Natural killer cell treated with Interleukin-12 subunit alpha and Interleukin-12 subunit beta and Interleukin-15 and Interleukin-18, amount 100 ng/mL, for 72 hours (primary cell): ENCODE data around the gene MAGI1. TPM values are rescaled to one million over a fixed set of nuclear protein-coding genes. Genes with fewer than 3 reads are reported as not detected.
A peak's percentile ranks its signal among the peaks of the same experiment; 100 is the strongest.

Source experiments
- ATAC-seq, 2 donors: fragments of 150-1000 bp; cut with Tn5 transposase in 1 of 2; sonication (Bioruptor Pico), chemical (Tn5 transposase) in 1 of 2; 2 replicates each; pipeline ENCODE4 v1.10.0; 2021
- DNase-seq: peaks from one replicate; pipeline ENCODE4 v3.0.0; 2022; ENCODE audit warnings: low spot score
- H3K27ac Mint-ChIP-seq, 2 donors: 1 replicate in 1 of 2; 2 replicates in 1 of 2; pipeline ENCODE4 v1.8.0; 2022; ENCODE audit warnings: mixed read lengths in 2 of 2, mild to moderate bottlenecking in 1 of 2, moderate library complexity in 1 of 2
- H3K27me3 Mint-ChIP-seq, 2 donors: 1 replicate in 1 of 2; 2 replicates in 1 of 2; pipeline ENCODE4 v1.8.0; 2022; ENCODE audit warnings: mixed read lengths in 2 of 2
- H3K36me3 Mint-ChIP-seq: one replicate; pipeline ENCODE4 v1.8.0; 2022; ENCODE audit warnings: mixed read lengths
- H3K4me1 Mint-ChIP-seq, 2 donors: 1 replicate in 1 of 2; 2 replicates in 1 of 2; pipeline ENCODE4 v1.8.0; 2022; ENCODE audit warnings: low read depth in 2 of 2, mixed read lengths in 2 of 2, mild to moderate bottlenecking in 1 of 2
- H3K4me3 Mint-ChIP-seq: one replicate; pipeline ENCODE4 v1.8.0; 2022; ENCODE audit warnings: mixed read lengths
- H3K9me3 Mint-ChIP-seq: 2 replicates; pipeline ENCODE4 v1.8.0; 2022; ENCODE audit warnings: mixed read lengths
- total RNA-seq, 2 donors: library from RNA; stranded (reverse); gene quantifications; one replicate each; pipeline ENCODE4 v1.2.3, GENCODE V29; 2022

MAGI1 gene
- total RNA-seq, 2 donors from 2014 or later, result not detected

GRCh38 chr3:65758438-65758837 lies 280.3 kb downstream of the MAGI1 start:
- ATAC-seq (no peak), DNase-seq (no peak)
- no peaks in the 10 kb centered on the region for H3K36me3 Mint-ChIP-seq
- H3K4me3 Mint-ChIP-seq, result no peak overlapping the region
- no peaks in the 10 kb centered on the region for H3K4me1 Mint-ChIP-seq
- no peaks in the 10 kb centered on the region for H3K9me3 Mint-ChIP-seq
- no peaks in the 10 kb centered on the region for H3K27me3 Mint-ChIP-seq
- no peak overlapping the region for H3K27ac Mint-ChIP-seq

GRCh38 chr3:65752636-65753035 lies 286.1 kb downstream of the MAGI1 start:
- no peaks in the 10 kb centered on the region for H3K9me3 Mint-ChIP-seq
- H3K36me3 Mint-ChIP-seq, result no peaks in the 10 kb centered on the region
- H3K4me1 Mint-ChIP-seq, result no peaks in the 10 kb centered on the region
- H3K27me3 Mint-ChIP-seq, result no peaks in the 10 kb centered on the region
- DNase-seq, result no peak
- H3K4me3 Mint-ChIP-seq, result no peak overlapping the region
- H3K27ac Mint-ChIP-seq, result no peak overlapping the region
- ATAC-seq, result no peak

- no peak overlapping the region for H3K4me3 Mint-ChIP-seq
- H3K9me3 Mint-ChIP-seq, result no peaks in the 10 kb centered on the region
- no peaks in the 10 kb centered on the region for H3K27me3 Mint-ChIP-seq
- no peaks in the 10 kb centered on the region for H3K36me3 Mint-ChIP-seq
- H3K27ac Mint-ChIP-seq, result no peak overlapping the region
- no peaks in the 10 kb centered on the region for H3K4me1 Mint-ChIP-seq
- DNase-seq (no peak), ATAC-seq (no peak)
These were observed 287.5 kb downstream of the MAGI1 start for GRCh38 chr3:65751123-65751700.

- no peak overlapping the region for H3K27ac Mint-ChIP-seq
- no peaks in the 10 kb centered on the region for H3K36me3 Mint-ChIP-seq
- no peaks in the 10 kb centered on the region for H3K4me1 Mint-ChIP-seq
These were observed 289.7 kb downstream of the MAGI1 start for GRCh38 chr3:65749066-65749465.

GRCh38 chr3:65748326-65748725 lies 290.4 kb downstream of the MAGI1 start:
- Mint-ChIP-seq H3K27me3 (no peaks in the 10 kb centered on the region), H3K9me3 (no peaks in the 10 kb centered on the region), H3K4me1 (no peaks in the 10 kb centered on the region), H3K4me3 (no peak overlapping the region), H3K27ac (no peak overlapping the region), H3K36me3 (no peaks in the 10 kb centered on the region)
- ATAC-seq (no peak), DNase-seq (no peak)

More at GRCh38 chr3:65749066-65749465, 289.7 kb downstream of the MAGI1 start:
- no peak for DNase-seq
- Mint-ChIP-seq H3K9me3 (no peaks in the 10 kb centered on the region), H3K4me3 (no peak overlapping the region), H3K27me3 (no peaks in the 10 kb centered on the region)
- no peak for ATAC-seq

GRCh38 chr3:65746848-65747247 lies 291.9 kb downstream of the MAGI1 start:
- Mint-ChIP-seq H3K4me3 (no peak overlapping the region), H3K4me1 (no peaks in the 10 kb centered on the region), H3K36me3 (no peaks in the 10 kb centered on the region), H3K9me3 (peaks cover 3% of the 10 kb centered on the region), H3K27me3 (no peaks in the 10 kb centered on the region), H3K27ac (no peak overlapping the region)
- no peak for ATAC-seq
- DNase-seq, result no peak

GRCh38 chr3:65745306-65745705 lies 293.4 kb downstream of the MAGI1 start:
- H3K4me1 Mint-ChIP-seq, result no peaks in the 10 kb centered on the region
- peaks cover 3% of the 10 kb centered on the region for H3K9me3 Mint-ChIP-seq
- H3K4me3 Mint-ChIP-seq, result no peak overlapping the region
- no peak overlapping the region for H3K27ac Mint-ChIP-seq
- no peaks in the 10 kb centered on the region for H3K36me3 Mint-ChIP-seq
- no peaks in the 10 kb centered on the region for H3K27me3 Mint-ChIP-seq
- DNase-seq, result no peak
- no peak for ATAC-seq

- ATAC-seq, result no peak
These were observed 295.8 kb downstream of the MAGI1 start for GRCh38 chr3:65742914-65743313.

GRCh38 chr3:65741540-65741939 lies 297.2 kb downstream of the MAGI1 start:
- no peaks in the 10 kb centered on the region for H3K27me3 Mint-ChIP-seq
- DNase-seq (no peak), ATAC-seq (no peak)

More at GRCh38 chr3:65742914-65743313, 295.8 kb downstream of the MAGI1 start:
- Mint-ChIP-seq H3K4me1 (no peaks in the 10 kb centered on the region), H3K36me3 (no peaks in the 10 kb centered on the region), H3K4me3 (no peak overlapping the region), H3K27ac (no peak overlapping the region), H3K9me3 (peaks cover 3% of the 10 kb centered on the region), H3K27me3 (no peaks in the 10 kb centered on the region)
- DNase-seq, result no peak

GRCh38 chr3:65739901-65740541 lies 298.7 kb downstream of the MAGI1 start:
- DNase-seq (no peak), ATAC-seq (no peak)
- H3K4me1 Mint-ChIP-seq, result no peaks in the 10 kb centered on the region
- peaks cover 3% of the 10 kb centered on the region for H3K9me3 Mint-ChIP-seq
- H3K4me3 Mint-ChIP-seq, result no peak overlapping the region
- H3K36me3 Mint-ChIP-seq, result no peaks in the 10 kb centered on the region
- H3K27ac Mint-ChIP-seq, result no peak overlapping the region
- H3K27me3 Mint-ChIP-seq, result no peaks in the 10 kb centered on the region

More at GRCh38 chr3:65741540-65741939, 297.2 kb downstream of the MAGI1 start:
- Mint-ChIP-seq H3K27ac (no peak overlapping the region), H3K4me1 (no peaks in the 10 kb centered on the region), H3K36me3 (no peaks in the 10 kb centered on the region), H3K9me3 (peaks cover 3% of the 10 kb centered on the region), H3K4me3 (no peak overlapping the region)

GRCh38 chr3:65734792-65735191 lies 303.9 kb downstream of the MAGI1 start:
- H3K4me1 Mint-ChIP-seq, result no peaks in the 10 kb centered on the region
- H3K9me3 Mint-ChIP-seq, result no peaks in the 10 kb centered on the region
- H3K36me3 Mint-ChIP-seq, result no peaks in the 10 kb centered on the region
- no peak overlapping the region for H3K27ac Mint-ChIP-seq
- H3K27me3 Mint-ChIP-seq, result no peaks in the 10 kb centered on the region
- ATAC-seq, result no peak
- H3K4me3 Mint-ChIP-seq, result no peak overlapping the region
- no peak for DNase-seq

- H3K27me3 Mint-ChIP-seq, result no peaks in the 10 kb centered on the region
- H3K36me3 Mint-ChIP-seq, result no peaks in the 10 kb centered on the region
- H3K4me3 Mint-ChIP-seq, result no peak overlapping the region
- H3K27ac Mint-ChIP-seq, result no peak overlapping the region
- ATAC-seq, result no peak
- H3K4me1 Mint-ChIP-seq, result no peaks in the 10 kb centered on the region
- no peak for DNase-seq
- no peaks in the 10 kb centered on the region for H3K9me3 Mint-ChIP-seq
These were observed 304.3 kb downstream of the MAGI1 start for GRCh38 chr3:65734382-65734781.

- Mint-ChIP-seq H3K27me3 (no peaks in the 10 kb centered on the region), H3K36me3 (no peaks in the 10 kb centered on the region), H3K9me3 (no peaks in the 10 kb centered on the region), H3K4me1 (no peaks in the 10 kb centered on the region), H3K4me3 (no peak overlapping the region), H3K27ac (no peak overlapping the region)
- no peak for ATAC-seq
- no peak for DNase-seq
These were observed 305.3 kb downstream of the MAGI1 start for GRCh38 chr3:65733459-65733858.

GRCh38 chr3:65732051-65732935 lies 306.4 kb downstream of the MAGI1 start:
- Mint-ChIP-seq H3K27me3 (no peaks in the 10 kb centered on the region), H3K27ac (no peak overlapping the region), H3K9me3 (no peaks in the 10 kb centered on the region), H3K4me1 (no peaks in the 10 kb centered on the region), H3K4me3 (no peak overlapping the region), H3K36me3 (no peaks in the 10 kb centered on the region)
- DNase-seq (no peak), ATAC-seq (peak in 1 of 2 donors; percentile 60)
